Lower lobe of right lung (tissue), 2 donors: ENCODE measurements around the gene PLA2G12B. TPM values are rescaled to one million over a fixed set of nuclear protein-coding genes. Genes with fewer than 3 reads are reported as not detected.
"Not testable (repeated sequence)": the region's sequence is repeated elsewhere in the genome, so short reads cannot be mapped to it uniquely, and the experiment has no call there.

Source experiments
- ATAC-seq, 2 donors: fragments of 200-7000 bp; cut with Tn5 transposase; one replicate each; pipeline ENCODE4 v1.9.1; 2020 to 2022; ENCODE audit warnings: mild to moderate bottlenecking in 2 of 2, moderate library complexity in 2 of 2
- DNase-seq: peaks from one replicate; pipeline ENCODE4 v3.0.0-alpha.2; 2020
- H3K27ac ChIP-seq: fragments of 200-600 bp; one replicate; pipeline ENCODE4 v1.8.0; 2022
- H3K27me3 ChIP-seq: fragments of 200-600 bp; one replicate; pipeline ENCODE4 v1.8.0; 2022; ENCODE audit warnings: low read depth
- H3K36me3 ChIP-seq: fragments of 200-600 bp; one replicate; pipeline ENCODE4 v1.8.0; 2022; ENCODE audit warnings: mild to moderate bottlenecking
- H3K4me1 ChIP-seq: fragments of 200-600 bp; one replicate; pipeline ENCODE4 v1.8.0; 2022
- H3K4me3 ChIP-seq: fragments of 200-600 bp; one replicate; pipeline ENCODE4 v1.8.0; 2022; ENCODE audit warnings: mild to moderate bottlenecking
- H3K9me3 ChIP-seq: fragments of 200-600 bp; one replicate; pipeline ENCODE4 v1.8.0; 2022
- intact Hi-C: fragments of 100-400 bp; cut with DNase I; formaldehyde crosslinking; loops from one replicate; pipeline ENCODE4 v1.11.0; 2022
- total RNA-seq: library from RNA; stranded (reverse); fragmentation: NEBNext Ultra II Directional; extraction: Animal tissue kit (Norgen Biotek cat#: 25700); gene quantifications from one replicate; pipeline ENCODE4 v1.2.1, GENCODE V29; 2021
- TF ChIP-seq, protein P1 (sequence below): fragments of 200-600 bp; IDR thresholded peaks from one replicate; pipeline ENCODE4 v1.8.0; 2022; ENCODE audit warnings: antibody characterized with exemption, mild to moderate bottlenecking
- donor health status: DM: no; HTN: yes; CAD: no; lungs with severe emphysema.

Gene PLA2G12B
- total RNA-seq, 1 donor from 2014 or later = 2.0 TPM

DNA sequence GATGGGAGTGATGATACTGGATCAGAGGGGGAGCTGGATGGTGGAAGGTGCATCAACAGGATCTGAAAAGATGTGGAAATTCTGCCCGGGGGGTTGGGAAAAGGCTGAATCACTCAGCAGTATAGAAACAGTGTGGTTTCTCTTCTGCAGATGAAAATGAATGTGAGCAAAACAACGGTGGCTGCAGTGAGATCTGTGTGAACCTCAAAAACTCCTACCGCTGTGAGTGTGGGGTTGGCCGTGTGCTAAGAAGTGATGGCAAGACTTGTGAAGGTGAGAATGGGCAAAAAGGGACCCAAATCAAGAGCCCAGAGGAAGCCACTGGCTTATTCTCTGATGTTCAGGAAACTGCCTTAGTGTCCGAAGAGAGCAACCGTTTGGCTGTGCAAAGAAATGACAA is 48.2 kb downstream of the PLA2G12B start:
- TF ChIP-seq, protein P1, sequence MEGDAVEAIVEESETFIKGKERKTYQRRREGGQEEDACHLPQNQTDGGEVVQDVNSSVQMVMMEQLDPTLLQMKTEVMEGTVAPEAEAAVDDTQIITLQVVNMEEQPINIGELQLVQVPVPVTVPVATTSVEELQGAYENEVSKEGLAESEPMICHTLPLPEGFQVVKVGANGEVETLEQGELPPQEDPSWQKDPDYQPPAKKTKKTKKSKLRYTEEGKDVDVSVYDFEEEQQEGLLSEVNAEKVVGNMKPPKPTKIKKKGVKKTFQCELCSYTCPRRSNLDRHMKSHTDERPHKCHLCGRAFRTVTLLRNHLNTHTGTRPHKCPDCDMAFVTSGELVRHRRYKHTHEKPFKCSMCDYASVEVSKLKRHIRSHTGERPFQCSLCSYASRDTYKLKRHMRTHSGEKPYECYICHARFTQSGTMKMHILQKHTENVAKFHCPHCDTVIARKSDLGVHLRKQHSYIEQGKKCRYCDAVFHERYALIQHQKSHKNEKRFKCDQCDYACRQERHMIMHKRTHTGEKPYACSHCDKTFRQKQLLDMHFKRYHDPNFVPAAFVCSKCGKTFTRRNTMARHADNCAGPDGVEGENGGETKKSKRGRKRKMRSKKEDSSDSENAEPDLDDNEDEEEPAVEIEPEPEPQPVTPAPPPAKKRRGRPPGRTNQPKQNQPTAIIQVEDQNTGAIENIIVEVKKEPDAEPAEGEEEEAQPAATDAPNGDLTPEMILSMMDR = no peak

DNA sequence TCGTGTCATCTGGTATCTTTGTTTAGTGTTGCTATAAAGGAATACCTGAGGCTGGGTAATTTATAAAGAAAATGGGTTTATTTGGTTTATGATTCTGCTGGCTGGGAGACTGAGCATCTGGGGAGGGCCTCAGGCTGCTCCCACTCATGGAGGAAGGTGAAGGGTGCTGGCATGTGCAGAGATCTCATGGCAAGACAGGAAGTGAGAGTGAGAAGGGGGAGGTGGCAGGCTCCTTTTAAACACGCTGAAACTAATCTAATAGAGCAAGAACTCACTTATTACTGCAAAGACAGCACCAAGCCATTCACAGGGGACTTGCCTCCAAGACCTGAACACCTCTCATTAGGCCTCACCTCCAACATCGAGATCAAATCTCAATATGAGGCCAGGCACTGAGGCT is 49.8 kb downstream of the PLA2G12B start:
- no peak for ATAC-seq
- Histone ChIP-seq H3K4me1 (no peaks in the 10 kb centered on the region), H3K36me3 (no peaks in the 10 kb centered on the region), H3K9me3 (no peaks in the 10 kb centered on the region), H3K4me3 (no peak overlapping the region), H3K27ac (no peak overlapping the region), H3K27me3 (no peaks in the 10 kb centered on the region)
- intact Hi-C loops = no loop called here
- no peak for DNase-seq
- TF ChIP-seq, protein P1 = no peak

More for the DNA sequence above, 48.2 kb downstream of the PLA2G12B start:
- Histone ChIP-seq H3K27ac (no peak overlapping the region), H3K4me1 (no peaks in the 10 kb centered on the region), H3K36me3 (no peaks in the 10 kb centered on the region), H3K27me3 (no peaks in the 10 kb centered on the region), H3K4me3 (no peak overlapping the region), H3K9me3 (no peaks in the 10 kb centered on the region)
- intact Hi-C loops = no loop called here
- DNase-seq = no peak
- ATAC-seq = no peak

DNA sequence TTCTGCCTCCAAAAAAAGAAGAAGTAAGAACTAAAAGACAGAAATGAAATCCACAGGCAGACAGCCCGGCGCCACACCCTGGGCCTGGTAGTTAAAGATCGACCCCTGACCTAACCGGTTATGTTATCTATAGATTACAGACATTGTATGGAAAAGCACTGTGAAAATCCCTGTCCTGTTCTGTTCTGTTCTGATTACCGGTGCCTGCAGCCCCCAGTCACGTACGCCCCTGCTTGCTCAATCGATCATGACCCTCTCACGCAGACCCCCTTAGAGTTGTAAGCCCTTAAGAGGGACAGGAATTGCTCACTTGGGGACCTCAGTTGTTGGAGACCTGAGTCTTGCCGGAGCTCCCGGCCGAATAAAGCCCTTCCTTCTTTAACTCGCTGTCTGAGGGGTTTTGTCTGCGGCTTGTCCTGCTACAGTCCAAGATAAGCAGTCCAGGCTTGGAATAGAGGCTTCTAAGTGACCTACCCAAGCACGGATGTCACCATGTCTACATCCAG is 50.6 kb downstream of the PLA2G12B start:
- H3K4me1 ChIP-seq, H3K36me3 ChIP-seq, H3K4me3 ChIP-seq, DNase-seq, ATAC-seq, H3K27ac ChIP-seq, H3K9me3 ChIP-seq, H3K27me3 ChIP-seq, intact Hi-C loops: not testable (repeated sequence)

DNA sequence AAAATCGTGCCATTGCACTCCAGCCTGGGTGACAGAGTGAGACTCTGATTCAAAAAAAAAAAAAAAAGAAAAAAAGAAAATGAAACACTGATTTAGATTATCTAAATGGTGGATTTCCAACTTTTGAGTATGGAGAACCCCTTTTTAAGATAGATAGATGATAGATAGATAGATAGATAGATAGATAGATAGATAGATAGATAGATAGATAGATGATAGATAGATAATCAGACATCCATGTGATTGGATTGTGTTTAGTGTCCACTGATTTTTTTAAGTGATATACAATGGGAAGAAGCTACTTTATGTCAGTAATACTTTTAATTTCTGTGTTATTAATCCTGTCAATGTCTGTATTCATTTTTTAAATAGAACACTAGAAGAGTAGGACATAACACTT is 55.1 kb downstream of the PLA2G12B start:
- Histone ChIP-seq H3K27ac (no peak overlapping the region), H3K27me3 (no peaks in the 10 kb centered on the region), H3K4me1 (no peaks in the 10 kb centered on the region), H3K9me3 (no peaks in the 10 kb centered on the region), H3K36me3 (no peaks in the 10 kb centered on the region), H3K4me3 (no peak overlapping the region)
- intact Hi-C loops = no loop called here
- TF ChIP-seq, protein P1 = no peak
- DNase-seq = no peak
- ATAC-seq = no peak

DNA sequence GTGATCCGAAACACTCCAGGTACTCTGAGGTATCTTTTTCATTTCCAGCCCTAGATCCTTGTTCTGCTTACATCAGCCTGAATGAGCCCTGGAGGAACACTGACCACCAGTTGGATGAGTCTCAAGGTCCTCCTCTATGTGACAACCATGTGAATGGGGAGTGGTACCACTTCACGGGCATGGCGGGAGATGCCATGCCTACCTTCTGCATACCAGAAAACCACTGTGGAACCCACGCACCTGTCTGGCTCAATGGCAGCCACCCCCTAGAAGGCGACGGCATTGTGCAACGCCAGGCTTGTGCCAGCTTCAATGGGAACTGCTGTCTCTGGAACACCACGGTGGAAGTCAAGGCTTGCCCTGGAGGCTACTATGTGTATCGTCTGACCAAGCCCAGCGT is 56.0 kb downstream of the PLA2G12B start:
- Histone ChIP-seq H3K9me3 (no peaks in the 10 kb centered on the region), H3K27ac (no peak overlapping the region), H3K4me3 (no peak overlapping the region), H3K4me1 (no peaks in the 10 kb centered on the region), H3K36me3 (no peaks in the 10 kb centered on the region), H3K27me3 (no peaks in the 10 kb centered on the region)
- intact Hi-C loops = no loop called here
- TF ChIP-seq, protein P1 = no peak
- no peak for ATAC-seq
- DNase-seq = no peak

DNA sequence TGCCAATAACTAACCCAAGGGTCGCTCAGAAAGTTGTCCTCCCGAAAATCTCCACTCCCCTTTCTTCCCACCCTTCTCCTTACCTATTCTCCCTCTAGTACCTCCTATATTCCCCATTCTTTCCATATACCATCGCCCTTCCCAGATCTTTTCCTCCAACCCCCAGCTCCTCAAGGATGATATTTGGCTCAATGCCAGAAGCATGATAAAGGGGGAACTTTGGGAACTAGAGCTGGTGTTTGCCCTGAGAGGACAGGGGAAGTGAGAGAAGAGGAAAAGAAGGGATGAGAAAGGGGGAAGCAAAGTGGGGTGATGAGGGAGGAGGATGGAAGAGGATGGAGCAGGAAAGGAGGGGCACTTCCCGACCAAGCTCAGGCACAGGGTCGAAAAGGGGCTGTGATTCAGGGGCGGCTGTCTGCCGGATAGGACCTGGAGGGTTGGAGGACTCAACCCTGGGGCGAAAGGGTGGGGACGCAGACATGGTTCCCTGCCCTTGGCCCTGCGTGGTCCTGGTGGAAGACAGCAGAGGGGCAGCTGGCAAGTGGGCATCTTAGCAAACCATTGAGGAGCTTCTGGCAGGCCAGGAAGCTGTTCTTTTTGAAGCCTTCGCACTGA is 59.3 kb downstream of the PLA2G12B start:
- TF ChIP-seq, protein P1 = no peak
- no peaks in the 10 kb centered on the region for H3K27me3 ChIP-seq
- no peaks in the 10 kb centered on the region for H3K9me3 ChIP-seq
- ATAC-seq (no peak), DNase-seq (no peak)
- H3K36me3 ChIP-seq = no peaks in the 10 kb centered on the region
- H3K4me1 ChIP-seq = no peaks in the 10 kb centered on the region
- intact Hi-C loops = no loop called here
- no peak overlapping the region for H3K4me3 ChIP-seq
- H3K27ac ChIP-seq = no peak overlapping the region
